GM12878 (cell line): ENCODE data around the gene SMR3A. TPM values are rescaled to one million over a fixed set of nuclear protein-coding genes. Genes with fewer than 3 reads are reported as not detected.

Experiments
- ATAC-seq: fragments of 200-7000 bp; cut with Tn5 transposase; 3 replicates; pipeline ENCODE4 v1.9.1; 2020; ENCODE audit warnings: mild to moderate bottlenecking, moderate library complexity
- BruUV-seq: library from RNA; stranded (reverse); fragments of 400-500 nt; replicated peaks from 2 replicates; lab custom pipeline; 2021; lab: Mats Ljungman, UMichigan
- CTCF ChIA-PET: fragments of 300-600 bp; sonication (Branson Sonifier 250); formaldehyde crosslinking; extraction: SDS; loops from one replicate; lab custom pipeline; 2021; ENCODE audit warnings: inconsistent platforms; lab: Yijun Ruan, JAX
- POLR2A ChIA-PET: fragments of 350-600 bp; formaldehyde crosslinking; extraction: SDS; loops from one replicate; lab custom pipeline; 2021; ENCODE audit warnings: inconsistent platforms; lab: Charles Lee
- RAD21 ChIA-PET: fragments of 300-600 bp; sonication (Branson Sonifier 250); formaldehyde crosslinking; loops from one replicate; lab custom pipeline; 2023; ENCODE audit warnings: antibody characterized with exemption; ENCODE audit not compliant: unreplicated experiment; lab: Charles Lee
- SMC1A ChIA-PET: fragments of 300-600 bp; sonication (Branson Sonifier 250); formaldehyde crosslinking; loops from one replicate; lab custom pipeline; 2023; ENCODE audit not compliant: unreplicated experiment, uncharacterized antibody; lab: Charles Lee
- DNase-seq: peaks from one replicate; pipeline ENCODE4 v3.0.0-alpha.2; 2011; ENCODE audit warnings: low read depth, low spot score
- FAIRE-seq: peaks from 3 replicates; lab custom pipeline; 2011; peaks lifted over from hg19 to GRCh38; lab: Jason Lieb, UNC
- H2AFZ ChIP-seq: 2 replicates; pipeline ENCODE4 v1.6.0; 2011; ENCODE audit warnings: low read depth, low read length, control low read depth; ENCODE audit not compliant: control insufficient read depth
- H3K27ac ChIP-seq: 2 replicates; pipeline ENCODE4 v1.5.1; 2011; ENCODE audit warnings: control low read depth; ENCODE audit not compliant: control insufficient read depth, insufficient read depth
- H3K27me3 ChIP-seq, 2 experiments: replicated peaks in 1 of 2; 2 replicates each; pipeline versions ENCODE4 v1.6.0 to v1.6.1; 2011; ENCODE audit warnings: low read length in 1 of 2; ENCODE audit not compliant: control insufficient read depth in 2 of 2, insufficient read depth in 2 of 2
- H3K36me3 ChIP-seq, 2 experiments: 2 replicates each; pipeline ENCODE4 v1.5.1; 2011; ENCODE audit warnings: low read length in 1 of 2; ENCODE audit not compliant: control insufficient read depth in 2 of 2, insufficient read depth in 2 of 2
- H3K4me1 ChIP-seq: 2 replicates; pipeline ENCODE4 v1.6.1; 2011; ENCODE audit warnings: mild to moderate bottlenecking, low read length, moderate library complexity, mixed read lengths; ENCODE audit not compliant: control insufficient read depth, insufficient read depth
- H3K4me2 ChIP-seq: 2 replicates; pipeline ENCODE4 v1.6.0; 2011; ENCODE audit warnings: control low read depth; ENCODE audit not compliant: control insufficient read depth, insufficient read depth
- H3K4me3 ChIP-seq: fragments of 200-600 bp; sonication (generic); 2 replicates; pipeline ENCODE4 v1.5.1; 2016
- H3K79me2 ChIP-seq: 2 replicates; pipeline ENCODE4 v1.6.0; 2011; ENCODE audit warnings: low read length; ENCODE audit not compliant: control insufficient read depth, insufficient read depth
- H3K9ac ChIP-seq: 2 replicates; pipeline ENCODE4 v1.8.0; 2011; ENCODE audit warnings: low read length, control low read depth, mixed read lengths; ENCODE audit not compliant: control insufficient read depth, insufficient read depth
- H3K9me3 ChIP-seq: replicated peaks from 3 replicates; pipeline ENCODE4 v1.5.1; 2011; ENCODE audit warnings: mild to moderate bottlenecking, low read length; ENCODE audit not compliant: control insufficient read depth, insufficient read depth
- H4K20me1 ChIP-seq: 2 replicates; pipeline ENCODE4 v1.6.0; 2011; ENCODE audit not compliant: control insufficient read depth, insufficient read depth
- CBX3 ChIP-seq: fragments of 200-600 bp; sonication (generic); IDR thresholded peaks from 2 replicates; pipeline ENCODE4 v1.6.1; 2016; ENCODE audit warnings: low read depth, borderline replicate concordance
- CBX5 ChIP-seq: sonication (generic); IDR thresholded peaks from 2 replicates; pipeline ENCODE4 v1.6.1; 2016; ENCODE audit warnings: low read depth, moderate library complexity, mild to moderate bottlenecking, inconsistent platforms
- HDAC2 ChIP-seq: fragments of 200-600 bp; sonication (generic); IDR thresholded peaks from 2 replicates; pipeline ENCODE4 v1.6.1; 2017
- HDGF ChIP-seq: fragments of 450-650 bp; IDR thresholded peaks from 2 replicates; pipeline ENCODE4 v1.6.1; 2016; ENCODE audit warnings: antibody characterized with exemption
- IKZF2 ChIP-seq, 2 experiments: fragments of 450-650 bp; IDR thresholded peaks; 2 replicates each; pipeline ENCODE4 v1.6.1; 2017; ENCODE audit warnings: mild to moderate bottlenecking in 2 of 2, moderate library complexity in 2 of 2
- MYC ChIP-seq: IDR thresholded peaks from 2 replicates; pipeline ENCODE4 v1.6.1; 2011; ENCODE audit warnings: mild to moderate bottlenecking, low read length, moderate library complexity, inconsistent platforms; ENCODE audit not compliant: insufficient read depth, insufficient replicate concordance, insufficient read length, severe bottlenecking
- NFXL1 ChIP-seq: fragments of 450-650 bp; IDR thresholded peaks from 2 replicates; pipeline ENCODE4 v1.6.1; 2017; ENCODE audit warnings: antibody characterized with exemption, mild to moderate bottlenecking, borderline replicate concordance
- NRF1 ChIP-seq: conservative IDR thresholded peaks from 2 replicates; pipeline ENCODE4 v1.6.1; 2011; ENCODE audit warnings: mild to moderate bottlenecking, low read depth, low read length, improper control_type of control experiment
- PAX8 ChIP-seq: fragments of 450-650 bp; IDR thresholded peaks from 2 replicates; pipeline ENCODE4 v1.6.1; 2017; ENCODE audit warnings: mild to moderate bottlenecking, moderate library complexity
- PML ChIP-seq: IDR thresholded peaks from 2 replicates; pipeline ENCODE4 v1.6.1; 2012; ENCODE audit warnings: low read length, inconsistent platforms
- SMAD1 ChIP-seq: fragments of 450-650 bp; IDR thresholded peaks from 2 replicates; pipeline ENCODE4 v1.6.1; 2018; ENCODE audit warnings: mild to moderate bottlenecking, low read depth; ENCODE audit not compliant: partially characterized antibody
- SMC3 ChIP-seq: IDR thresholded peaks from 2 replicates; pipeline ENCODE4 v1.6.1; 2011; ENCODE audit warnings: low read length, improper control_type of control experiment, borderline replicate concordance
- SPI1 ChIP-seq: IDR thresholded peaks from 2 replicates; pipeline ENCODE4 v1.6.1; 2011; ENCODE audit warnings: low read depth, mild to moderate bottlenecking, low read length, moderate library complexity, borderline replicate concordance; ENCODE audit not compliant: insufficient read depth
- STAT3 ChIP-seq: IDR thresholded peaks from 2 replicates; pipeline ENCODE4 v1.6.1; 2011; ENCODE audit warnings: low read depth, low read length, improper control_type of control experiment
- TCF12 ChIP-seq: IDR thresholded peaks from 2 replicates; pipeline ENCODE4 v1.6.1; 2011; ENCODE audit warnings: low read depth, mild to moderate bottlenecking, low read length
- ZSCAN29 ChIP-seq: fragments of 450-650 bp; IDR thresholded peaks from 2 replicates; pipeline ENCODE4 v1.6.1; 2017; ENCODE audit warnings: mild to moderate bottlenecking, moderate library complexity
- WGBS: methylation state at CpG from one replicate; pipeline ENCODE4 v1.1.6; 2016; ENCODE audit warnings: low lambda C conversion rate; ENCODE audit not compliant: insufficient replicate concordance, insufficient coverage; ENCODE audit errors: missing lambda C conversion rate; 5-methylcytosine and 5-hydroxymethylcytosine counted together
- in situ Hi-C: fragments of 300-500 bp; cut with MboI; formaldehyde crosslinking; loops from 9 replicates; pipeline ENCODE4 v1.14.3; 2018; ENCODE audit warnings: mixed read lengths
- intact Hi-C: fragments of 100-400 bp; cut with micrococcal nuclease; formaldehyde crosslinking; loops from one replicate; pipeline ENCODE4 v1.14.2; 2022; ENCODE audit not compliant: unreplicated experiment
- polyA plus RNA-seq, 11 experiments: library from polyadenylated mRNA; depleted of rRNA in 4 of 11; unstranded in 6 of 11; stranded (reverse) in 5 of 11; fragments of >200 nt; fragmentation: Nextera tagmentation in 4 of 11; fragmentation: Illumina TruSeq in 1 of 11; extraction: Ambion mirVana in 4 of 11; extraction: Trizol in 1 of 11; gene quantifications; 1 replicate in 1 of 11; 2 replicates in 10 of 11; pipeline versions ENCODE4 v1.2.1 to v1.2.3, GENCODE V29; 2011 to 2016; ENCODE audit warnings: inconsistent platforms in 2 of 11, missing spikeins in 2 of 11, low read depth in 1 of 11
- total RNA-seq, 4 experiments: library from RNA; depleted of rRNA in 3 of 4; stranded (reverse); fragments of >200 nt in 3 of 4; fragmentation: Illumina TruSeq in 1 of 4; extraction: Trizol in 1 of 4; gene quantifications; 2 replicates each; pipeline versions ENCODE4 v1.2.1 to v1.2.3, GENCODE V29; 2013 to 2021
- TF ChIP-seq, protein P1 (sequence below): fragments of 450-650 bp; IDR thresholded peaks from 2 replicates; pipeline ENCODE4 v1.6.1; 2016; ENCODE audit warnings: mild to moderate bottlenecking
- TF ChIP-seq, protein P2 (sequence below): fragments of 150-350 bp; IDR thresholded peaks from 2 replicates; pipeline ENCODE4 v1.6.1; 2016; ENCODE audit warnings: low read depth, low read length
- TF ChIP-seq, protein P3 (sequence below): fragments of 450-650 bp; IDR thresholded peaks from 2 replicates; pipeline ENCODE4 v1.6.1; 2018; ENCODE audit warnings: mild to moderate bottlenecking, low read depth, moderate library complexity; ENCODE audit not compliant: partially characterized antibody

Gene SMR3A
- total and polyA plus RNA-seq, 10 of the 15 experiments (the other 5 are each of a cell fraction or from before 2014, with no cell fraction given), result not detected

DNA sequence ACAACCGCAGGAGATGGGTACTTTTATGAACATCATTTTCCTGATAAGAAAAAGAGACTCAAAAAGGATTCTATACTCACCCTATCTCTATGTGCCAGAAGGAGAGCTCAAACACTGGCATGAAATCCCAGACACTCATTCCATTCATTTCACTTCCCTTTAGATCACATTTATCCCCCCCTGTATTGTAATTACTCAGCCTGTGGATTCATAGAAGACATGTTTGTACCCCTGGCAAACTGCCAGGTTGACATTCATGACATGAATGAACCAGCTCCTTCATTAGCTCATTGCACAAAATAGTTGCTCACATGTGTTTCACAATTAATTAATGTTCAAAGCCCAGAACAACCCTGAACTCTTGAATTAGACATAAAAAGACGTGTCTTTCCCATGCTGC lies 4.9 kb downstream of the SMR3A start:
- H3K4me3 ChIP-seq, result no peak overlapping the region
- WGBS, result 0% methylated on average over 2 of the region's 2 CpGs
- no peaks in the 10 kb centered on the region for H3K27me3 ChIP-seq
- no TSS peak for BruUV-seq
- peak; percentile 45 for ATAC-seq
- no peak for FAIRE-seq
- ChIA-PET SMC1A (interaction anchor here (0.8 to 2.9 kb wide), 4 partner anchors 9 to 96 kb away, joined by 3 to 8 read pairs (median 5); no protein-coding TSS in a partner anchor), POLR2A (interaction anchor here (0.8 kb wide), 1 partner anchor 31 kb away, joined by 3 read pairs; no protein-coding TSS in a partner anchor), CTCF (interaction anchor here (0.8 to 3.0 kb wide), 3 partner anchors 31 to 96 kb away, joined by 3 to 12 read pairs (median 3); partner anchors contain the start of gene OPRPN), RAD21 (interaction anchor here (0.9 to 1.1 kb wide), 2 partner anchors 8 to 135 kb away, joined by 3 to 4 read pairs; no protein-coding TSS in a partner anchor)
- no peaks in the 10 kb centered on the region for H3K79me2 ChIP-seq
- H3K4me1 ChIP-seq, result no peaks in the 10 kb centered on the region
- H3K36me3 ChIP-seq, result no peaks in the 10 kb centered on the region
- H3K9me3 ChIP-seq, result no peaks in the 10 kb centered on the region
- H3K27ac ChIP-seq, result no peak overlapping the region
- in situ Hi-C loops, result no loop called here
- no peak overlapping the region for H2AFZ ChIP-seq
- no peaks in the 10 kb centered on the region for H4K20me1 ChIP-seq
- no peak overlapping the region for H3K4me2 ChIP-seq
- no peak for DNase-seq
- no peak overlapping the region for H3K9ac ChIP-seq
- intact Hi-C loops, result no loop called here
- TF ChIP-seq, protein P1, sequence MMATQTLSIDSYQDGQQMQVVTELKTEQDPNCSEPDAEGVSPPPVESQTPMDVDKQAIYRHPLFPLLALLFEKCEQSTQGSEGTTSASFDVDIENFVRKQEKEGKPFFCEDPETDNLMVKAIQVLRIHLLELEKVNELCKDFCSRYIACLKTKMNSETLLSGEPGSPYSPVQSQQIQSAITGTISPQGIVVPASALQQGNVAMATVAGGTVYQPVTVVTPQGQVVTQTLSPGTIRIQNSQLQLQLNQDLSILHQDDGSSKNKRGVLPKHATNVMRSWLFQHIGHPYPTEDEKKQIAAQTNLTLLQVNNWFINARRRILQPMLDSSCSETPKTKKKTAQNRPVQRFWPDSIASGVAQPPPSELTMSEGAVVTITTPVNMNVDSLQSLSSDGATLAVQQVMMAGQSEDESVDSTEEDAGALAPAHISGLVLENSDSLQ, result no peak
- no peak for TF ChIP-seq CBX5
- TF ChIP-seq MYC, result no peak
- no peak for TF ChIP-seq TCF12
- TF ChIP-seq ZSCAN29, result no peak
- no peak for TF ChIP-seq SMC3
- TF ChIP-seq HDGF, result no peak
- TF ChIP-seq SMAD1, result peak; percentile 79
- TF ChIP-seq NFXL1, result no peak
- TF ChIP-seq, protein P2, sequence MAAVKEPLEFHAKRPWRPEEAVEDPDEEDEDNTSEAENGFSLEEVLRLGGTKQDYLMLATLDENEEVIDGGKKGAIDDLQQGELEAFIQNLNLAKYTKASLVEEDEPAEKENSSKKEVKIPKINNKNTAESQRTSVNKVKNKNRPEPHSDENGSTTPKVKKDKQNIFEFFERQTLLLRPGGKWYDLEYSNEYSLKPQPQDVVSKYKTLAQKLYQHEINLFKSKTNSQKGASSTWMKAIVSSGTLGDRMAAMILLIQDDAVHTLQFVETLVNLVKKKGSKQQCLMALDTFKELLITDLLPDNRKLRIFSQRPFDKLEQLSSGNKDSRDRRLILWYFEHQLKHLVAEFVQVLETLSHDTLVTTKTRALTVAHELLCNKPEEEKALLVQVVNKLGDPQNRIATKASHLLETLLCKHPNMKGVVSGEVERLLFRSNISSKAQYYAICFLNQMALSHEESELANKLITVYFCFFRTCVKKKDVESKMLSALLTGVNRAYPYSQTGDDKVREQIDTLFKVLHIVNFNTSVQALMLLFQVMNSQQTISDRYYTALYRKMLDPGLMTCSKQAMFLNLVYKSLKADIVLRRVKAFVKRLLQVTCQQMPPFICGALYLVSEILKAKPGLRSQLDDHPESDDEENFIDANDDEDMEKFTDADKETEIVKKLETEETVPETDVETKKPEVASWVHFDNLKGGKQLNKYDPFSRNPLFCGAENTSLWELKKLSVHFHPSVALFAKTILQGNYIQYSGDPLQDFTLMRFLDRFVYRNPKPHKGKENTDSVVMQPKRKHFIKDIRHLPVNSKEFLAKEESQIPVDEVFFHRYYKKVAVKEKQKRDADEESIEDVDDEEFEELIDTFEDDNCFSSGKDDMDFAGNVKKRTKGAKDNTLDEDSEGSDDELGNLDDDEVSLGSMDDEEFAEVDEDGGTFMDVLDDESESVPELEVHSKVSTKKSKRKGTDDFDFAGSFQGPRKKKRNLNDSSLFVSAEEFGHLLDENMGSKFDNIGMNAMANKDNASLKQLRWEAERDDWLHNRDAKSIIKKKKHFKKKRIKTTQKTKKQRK, result no peak
- TF ChIP-seq, protein P3, sequence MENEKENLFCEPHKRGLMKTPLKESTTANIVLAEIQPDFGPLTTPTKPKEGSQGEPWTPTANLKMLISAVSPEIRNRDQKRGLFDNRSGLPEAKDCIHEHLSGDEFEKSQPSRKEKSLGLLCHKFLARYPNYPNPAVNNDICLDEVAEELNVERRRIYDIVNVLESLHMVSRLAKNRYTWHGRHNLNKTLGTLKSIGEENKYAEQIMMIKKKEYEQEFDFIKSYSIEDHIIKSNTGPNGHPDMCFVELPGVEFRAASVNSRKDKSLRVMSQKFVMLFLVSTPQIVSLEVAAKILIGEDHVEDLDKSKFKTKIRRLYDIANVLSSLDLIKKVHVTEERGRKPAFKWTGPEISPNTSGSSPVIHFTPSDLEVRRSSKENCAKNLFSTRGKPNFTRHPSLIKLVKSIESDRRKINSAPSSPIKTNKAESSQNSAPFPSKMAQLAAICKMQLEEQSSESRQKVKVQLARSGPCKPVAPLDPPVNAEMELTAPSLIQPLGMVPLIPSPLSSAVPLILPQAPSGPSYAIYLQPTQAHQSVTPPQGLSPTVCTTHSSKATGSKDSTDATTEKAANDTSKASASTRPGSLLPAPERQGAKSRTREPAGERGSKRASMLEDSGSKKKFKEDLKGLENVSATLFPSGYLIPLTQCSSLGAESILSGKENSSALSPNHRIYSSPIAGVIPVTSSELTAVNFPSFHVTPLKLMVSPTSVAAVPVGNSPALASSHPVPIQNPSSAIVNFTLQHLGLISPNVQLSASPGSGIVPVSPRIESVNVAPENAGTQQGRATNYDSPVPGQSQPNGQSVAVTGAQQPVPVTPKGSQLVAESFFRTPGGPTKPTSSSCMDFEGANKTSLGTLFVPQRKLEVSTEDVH, result no peak
- no peak for TF ChIP-seq STAT3
- TF ChIP-seq CBX3, result no peak
- 0 out of 2 replicates have a peak, but pooled peaks have one; percentile 22 for TF ChIP-seq SPI1
- peak; percentile 37 to 53; a peak in 2 of 4 replicates for TF ChIP-seq IKZF2 (IDR thresholded peaks at IDR 0.05)
- TF ChIP-seq PML, result no peak
- no peak for TF ChIP-seq HDAC2
- no peak for TF ChIP-seq NRF1
- no peak for TF ChIP-seq PAX8
